ENCODE measurements around the gene WRAP73.

The WRAP73 gene

GRCh38 chr1:3604997-3605823 is 44.7 kb downstream of the WRAP73 start:
- no peak for DNase-seq (ENCODE audit: low read depth)
- no peak overlapping the region for H3K4me3 ChIP-seq (replicated peaks; ENCODE audit: low read depth, low read length)
- TF ChIP-seq CTCF (IDR thresholded peaks at IDR 0.05; ENCODE audit: low read length, missing control alignments), result no peak

GRCh38 chr1:3604468-3604974 is 45.4 kb downstream of the WRAP73 start:
- no peak overlapping the region for H3K4me3 ChIP-seq (replicated peaks; ENCODE audit: low read depth, low read length)
- TF ChIP-seq CTCF (IDR thresholded peaks at IDR 0.05; ENCODE audit: low read length, missing control alignments), result no peak
- DNase-seq (ENCODE audit: low read depth), result no peak

DNA sequence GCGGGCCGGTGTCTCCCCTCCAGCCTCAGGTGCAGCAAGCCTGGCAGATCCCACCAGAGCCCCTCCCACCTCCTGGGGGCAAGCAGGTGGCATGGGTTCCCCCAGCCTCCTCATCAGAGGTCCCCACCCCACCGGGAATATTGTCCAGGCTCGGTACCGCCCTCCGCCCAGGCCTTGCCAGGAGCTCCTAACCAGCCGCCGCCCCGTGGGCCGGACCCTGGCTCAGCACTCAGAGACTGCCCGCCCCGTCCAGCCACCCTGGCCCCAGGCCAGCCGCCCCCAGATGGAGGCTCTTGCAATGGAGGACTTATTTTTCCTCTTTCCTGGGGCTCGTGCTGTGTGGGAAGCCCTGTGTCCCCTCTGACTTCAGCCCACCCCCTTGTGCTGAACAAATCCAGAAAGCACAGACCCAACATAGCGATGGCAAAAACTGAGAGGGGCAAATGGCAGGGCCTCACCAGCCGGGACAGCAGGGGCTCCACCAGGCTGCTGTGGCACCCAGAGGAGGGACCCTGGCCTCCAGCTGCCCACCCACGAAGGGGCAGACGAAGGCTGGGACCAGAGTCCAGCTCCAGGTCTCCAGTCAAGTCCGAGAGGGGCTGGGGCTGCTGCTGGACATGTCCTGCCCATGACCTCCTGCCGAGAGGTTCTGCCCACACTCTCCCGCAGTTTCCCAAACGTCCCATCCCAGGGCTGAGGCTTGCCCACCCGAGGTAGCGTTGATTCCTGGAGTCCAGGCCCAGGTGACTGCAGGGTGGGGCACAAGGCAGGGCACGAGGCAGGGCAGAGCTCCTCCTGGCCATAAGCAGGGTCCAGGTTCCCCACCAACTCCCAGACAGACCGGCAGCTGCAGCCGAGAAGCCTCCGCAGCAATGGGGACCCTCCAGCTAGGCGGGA is 46.1 kb downstream of the WRAP73 start:
- TF ChIP-seq CTCF (IDR thresholded peaks at IDR 0.05; ENCODE audit: low read length, missing control alignments), result no peak
- H3K4me3 ChIP-seq (replicated peaks; ENCODE audit: low read depth, low read length), result no peak overlapping the region
- DNase-seq (ENCODE audit: low read depth), result no peak

GRCh38 chr1:3603156-3603555 is 46.7 kb downstream of the WRAP73 start:
- no peak overlapping the region for H3K4me3 ChIP-seq (replicated peaks; ENCODE audit: low read depth, low read length)
- no peak for DNase-seq (ENCODE audit: low read depth)
- no peak for TF ChIP-seq CTCF (IDR thresholded peaks at IDR 0.05; ENCODE audit: low read length, missing control alignments)

DNA sequence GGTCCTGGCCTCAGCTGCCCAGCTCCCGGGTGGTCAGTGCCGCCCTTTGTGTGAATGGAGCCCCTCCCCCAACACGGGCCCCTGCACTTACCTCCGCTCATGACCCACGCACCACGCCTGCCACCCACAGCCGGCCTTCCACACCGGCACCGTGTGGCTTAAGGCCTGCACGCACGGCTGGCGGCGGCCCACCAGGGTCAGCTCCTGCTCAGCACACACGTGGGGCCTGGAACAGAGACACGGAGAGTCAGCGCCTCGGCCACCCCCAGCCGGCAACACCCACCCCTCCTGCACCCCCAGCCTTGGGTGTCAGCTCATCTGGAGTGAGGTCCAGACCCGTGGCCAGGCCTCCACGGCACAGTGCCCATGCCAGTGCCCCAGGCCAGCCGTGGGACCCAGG is 47.5 kb downstream of the WRAP73 start:
- DNase-seq (ENCODE audit: low read depth), result no peak
- no peak for TF ChIP-seq CTCF (IDR thresholded peaks at IDR 0.05; ENCODE audit: low read length, missing control alignments)
- H3K4me3 ChIP-seq (replicated peaks; ENCODE audit: low read depth, low read length), result no peak overlapping the region

DNA sequence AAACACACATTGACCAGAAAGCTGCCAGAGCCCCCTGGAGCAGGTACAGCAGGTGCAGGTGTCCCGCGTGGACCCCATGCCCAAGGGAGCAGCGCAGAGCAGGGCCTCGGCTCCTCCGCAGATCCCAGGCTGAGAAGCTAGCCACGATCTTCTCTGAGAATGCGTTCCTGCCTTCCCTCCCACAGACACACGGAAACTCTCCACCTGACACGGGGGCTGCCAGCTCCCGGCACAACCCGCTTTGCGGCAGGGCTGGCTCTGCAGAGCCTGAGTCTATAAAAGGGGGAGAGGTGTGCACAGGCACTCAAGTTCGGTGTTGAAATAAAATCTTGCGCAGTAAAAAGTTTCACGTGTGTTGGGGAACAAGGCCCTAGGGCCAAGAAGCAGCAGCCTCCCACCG is 48.2 kb downstream of the WRAP73 start:
- DNase-seq (ENCODE audit: low read depth), result no peak
- no peak overlapping the region for H3K4me3 ChIP-seq (replicated peaks; ENCODE audit: low read depth, low read length)
- TF ChIP-seq CTCF (IDR thresholded peaks at IDR 0.05; ENCODE audit: low read length, missing control alignments), result no peak
